H9 (cell line): ENCODE measurements around the gene CDH20. TPM values are rescaled to one million over a fixed set of nuclear protein-coding genes. Genes with fewer than 3 reads are reported as not detected.
A peak's percentile ranks its signal among the peaks of the same experiment; 100 is the strongest.

Source experiments
- DNase-seq: peaks from one replicate; pipeline ENCODE4 v3.0.0-alpha.2; 2017
- H2AFZ ChIP-seq: one replicate; pipeline ENCODE4 v1.6.1; 2013; ENCODE audit warnings: mild to moderate bottlenecking, low read length, control low read depth, moderate library complexity
- H2AK5ac ChIP-seq: 2 replicates; pipeline ENCODE4 v1.6.1; 2013; ENCODE audit warnings: low read length, control low read depth, mixed read lengths; ENCODE audit not compliant: insufficient read length
- H2BK120ac ChIP-seq: one replicate; pipeline ENCODE4 v1.6.1; 2013; ENCODE audit warnings: low read depth, mild to moderate bottlenecking, low read length, control low read depth, inconsistent platforms; ENCODE audit not compliant: poor library complexity, severe bottlenecking
- H2BK12ac ChIP-seq: 2 replicates; pipeline ENCODE4 v1.6.1; 2013; ENCODE audit warnings: low read length, control low read depth, mixed read lengths, low read depth; ENCODE audit not compliant: insufficient read length
- H2BK15ac ChIP-seq: 2 replicates; pipeline ENCODE4 v1.6.1; 2013; ENCODE audit warnings: low read depth, low read length, control low read depth
- H2BK20ac ChIP-seq: one replicate; pipeline ENCODE4 v1.6.1; 2013; ENCODE audit warnings: low read depth, mild to moderate bottlenecking, low read length, control low read depth, inconsistent platforms; ENCODE audit not compliant: poor library complexity, severe bottlenecking
- H2BK5ac ChIP-seq: 2 replicates; pipeline ENCODE4 v1.6.1; 2013; ENCODE audit warnings: low read length, control low read depth, mixed read lengths; ENCODE audit not compliant: insufficient read length
- H3K14ac ChIP-seq: 2 replicates; pipeline ENCODE4 v1.6.1; 2013; ENCODE audit warnings: low read length, control low read depth; ENCODE audit not compliant: insufficient read depth
- H3K18ac ChIP-seq: 2 replicates; pipeline ENCODE4 v1.6.1; 2013; ENCODE audit warnings: low read depth, mild to moderate bottlenecking, mixed read lengths, low read length, control low read depth; ENCODE audit not compliant: insufficient read length
- H3K23ac ChIP-seq: 2 replicates; pipeline ENCODE4 v1.6.1; 2013; ENCODE audit warnings: low read length, control low read depth, mixed read lengths, low read depth; ENCODE audit not compliant: insufficient read length
- H3K23me2 ChIP-seq: 2 replicates; pipeline ENCODE4 v1.6.1; 2013; ENCODE audit warnings: low read depth, mild to moderate bottlenecking, mixed read lengths, low read length, control low read depth; ENCODE audit not compliant: insufficient read length, poor library complexity, severe bottlenecking
- H3K27ac ChIP-seq: 2 replicates; pipeline ENCODE4 v1.5.1; 2013; ENCODE audit warnings: low read length, control low read depth, mixed read lengths, low read depth; ENCODE audit not compliant: insufficient read length
- H3K27me3 ChIP-seq: 2 replicates; pipeline ENCODE4 v1.6.1; 2013; ENCODE audit warnings: low read length, control low read depth, inconsistent platforms; ENCODE audit not compliant: insufficient read depth
- H3K4ac ChIP-seq: 2 replicates; pipeline ENCODE4 v1.6.1; 2013; ENCODE audit warnings: low read depth, mild to moderate bottlenecking, control low read depth, inconsistent platforms, low read length, moderate library complexity
- H3K4me1 ChIP-seq: 2 replicates; pipeline ENCODE4 v1.6.1; 2013; ENCODE audit warnings: low read length, control low read depth, inconsistent platforms; ENCODE audit not compliant: insufficient read depth
- H3K4me2 ChIP-seq: 2 replicates; pipeline ENCODE4 v1.6.1; 2013; ENCODE audit warnings: low read length, control low read depth, mixed read lengths; ENCODE audit not compliant: insufficient read length, insufficient read depth
- H3K56ac ChIP-seq: 2 replicates; pipeline ENCODE4 v1.6.1; 2013; ENCODE audit warnings: low read depth, mild to moderate bottlenecking, mixed read lengths, low read length, control low read depth; ENCODE audit not compliant: insufficient read length
- H3K79me1 ChIP-seq: 2 replicates; pipeline ENCODE4 v1.6.1; 2013; ENCODE audit warnings: low read depth, mild to moderate bottlenecking, moderate library complexity, low read length, control low read depth, inconsistent platforms; ENCODE audit not compliant: insufficient read depth, poor library complexity, severe bottlenecking
- H3K79me2 ChIP-seq: 2 replicates; pipeline ENCODE4 v1.6.1; 2013; ENCODE audit warnings: low read length, control low read depth, inconsistent platforms; ENCODE audit not compliant: insufficient read depth
- H3K9ac ChIP-seq: 2 replicates; pipeline ENCODE4 v1.6.1; 2013; ENCODE audit warnings: low read length, control low read depth, mixed read lengths; ENCODE audit not compliant: insufficient read length; ENCODE audit errors: extremely low read depth
- H3K9me3 ChIP-seq: one replicate; pipeline ENCODE4 v1.6.1; 2013; ENCODE audit warnings: low read depth, low read length, inconsistent platforms; ENCODE audit not compliant: control insufficient read depth
- H3T11ph ChIP-seq: one replicate; pipeline ENCODE4 v1.6.1; 2013; ENCODE audit warnings: mild to moderate bottlenecking, low read length, control low read depth, inconsistent platforms
- H4K20me1 ChIP-seq: one replicate; pipeline ENCODE4 v1.6.1; 2013; ENCODE audit not compliant: control insufficient read depth, insufficient read length, insufficient read depth
- H4K5ac ChIP-seq: 2 replicates; pipeline ENCODE4 v1.6.1; 2013; ENCODE audit warnings: low read depth, mild to moderate bottlenecking, mixed read lengths, low read length, control low read depth; ENCODE audit not compliant: insufficient read length
- H4K8ac ChIP-seq: replicated peaks from 2 replicates; pipeline ENCODE4 v1.6.1; 2013; ENCODE audit warnings: low read length, control low read depth, mixed read lengths, low read depth; ENCODE audit not compliant: insufficient read length
- H4K91ac ChIP-seq: 2 replicates; pipeline ENCODE4 v1.6.1; 2013; ENCODE audit warnings: low read depth, mild to moderate bottlenecking, moderate library complexity, mixed read lengths, low read length, control low read depth; ENCODE audit not compliant: insufficient read length
- H3K27ac Mint-ChIP-seq, 3 experiments: 2 replicates in 2 of 3; 3 replicates in 1 of 3; pipeline ENCODE4 v1.8.0; 2020 to 2021; ENCODE audit warnings: mixed read lengths in 3 of 3, mild to moderate bottlenecking in 1 of 3, moderate library complexity in 1 of 3
- H3K27me3 Mint-ChIP-seq: 2 replicates; pipeline ENCODE4 v1.8.0; 2021; ENCODE audit warnings: low read depth, mild to moderate bottlenecking, moderate library complexity, mixed read lengths
- H3K36me3 Mint-ChIP-seq, 3 experiments: 2 replicates in 2 of 3; 3 replicates in 1 of 3; pipeline ENCODE4 v1.8.0; 2020 to 2021; ENCODE audit warnings: low read depth in 3 of 3, mixed read lengths in 3 of 3; ENCODE audit not compliant: insufficient read depth in 1 of 3
- H3K4me1 Mint-ChIP-seq, 2 experiments: 2 replicates each; pipeline ENCODE4 v1.8.0; 2020; ENCODE audit warnings: mixed read lengths in 2 of 2
- H3K4me3 Mint-ChIP-seq, 2 experiments: 2 replicates in 1 of 2; 3 replicates in 1 of 2; pipeline ENCODE4 v1.8.0; 2020 to 2021; ENCODE audit warnings: mild to moderate bottlenecking in 2 of 2, mixed read lengths in 2 of 2, moderate library complexity in 1 of 2
- H3K9me3 Mint-ChIP-seq, 2 experiments: 2 replicates in 1 of 2; 3 replicates in 1 of 2; pipeline ENCODE4 v1.8.0; 2020; ENCODE audit warnings: mild to moderate bottlenecking in 2 of 2, mixed read lengths in 2 of 2, moderate library complexity in 1 of 2
- CTCF ChIP-seq: fragments of 200-600 bp; sonication (generic); conservative IDR thresholded peaks from 3 replicates; pipeline ENCODE4 v1.8.0; 2021; ENCODE audit warnings: antibody characterized with exemption, mild to moderate bottlenecking
- WGBS: extraction: QIAGEN DNeasy Blood & Tissue Kit; methylation state at CpG from one replicate; pipeline ENCODE4 v1.1.7; 2013; ENCODE audit warnings: missing lambda C conversion rate, low lambda C conversion rate, mixed read lengths; ENCODE audit not compliant: insufficient read length; ENCODE audit errors: extremely low coverage; 5-methylcytosine and 5-hydroxymethylcytosine counted together
- total RNA-seq: library from RNA; stranded (reverse); gene quantifications from 2 replicates; pipeline ENCODE4 v1.2.1, GENCODE V29; 2021

CDH20 gene
- total RNA-seq, 1 experiment from 2014 or later: not detected

GRCh38 chr18:61582202-61582710, 249.0 kb downstream of the CDH20 start:
- Histone ChIP-seq H3K23ac (no peak overlapping the region), H2BK120ac (no peak overlapping the region), H2BK20ac (no peak overlapping the region), H2BK15ac (no peak overlapping the region), H3K9ac (no peak overlapping the region), H3K56ac (no peak overlapping the region), H3K27me3 (no peaks in the 10 kb centered on the region), H4K20me1 (no peaks in the 10 kb centered on the region), H2BK12ac (no peak overlapping the region), H3K27ac (no peak overlapping the region), H3K4ac (no peak overlapping the region), H3K23me2 (peaks cover 5% of the 10 kb centered on the region), H3K18ac (no peak overlapping the region), H3K14ac (no peak overlapping the region), H2AK5ac (no peak overlapping the region), H4K91ac (no peak overlapping the region), H3K4me1 (no peaks in the 10 kb centered on the region), H3K4me2 (peak overlapping the region; percentile 52), H2BK5ac (no peak overlapping the region), H2AFZ (no peak overlapping the region), H3K9me3 (no peaks in the 10 kb centered on the region), H3K79me2 (no peaks in the 10 kb centered on the region), H4K5ac (no peak overlapping the region), H3T11ph (no peak overlapping the region), H4K8ac (no peak overlapping the region), H3K79me1 (no peaks in the 10 kb centered on the region)
- TF ChIP-seq CTCF: no peak; the same call in 1 of the 3 replicates
- peaks cover 21% of the 10 kb centered on the region for H3K27me3 Mint-ChIP-seq
- no CpG with 5 or more reads among the region's 15 CpGs for WGBS
- H3K36me3 Mint-ChIP-seq: no peaks in the 10 kb centered on the region
- DNase-seq: no peak
- no peaks in the 10 kb centered on the region for H3K9me3 Mint-ChIP-seq
- H3K4me3 Mint-ChIP-seq: peak overlapping the region; percentile 71 to 80
- no peak overlapping the region for H3K27ac Mint-ChIP-seq
- peaks cover 11% of the 10 kb centered on the region in 2 experiments for H3K4me1 Mint-ChIP-seq
